ENCODE data around the gene GRM6.

The GRM6 gene

DNA sequence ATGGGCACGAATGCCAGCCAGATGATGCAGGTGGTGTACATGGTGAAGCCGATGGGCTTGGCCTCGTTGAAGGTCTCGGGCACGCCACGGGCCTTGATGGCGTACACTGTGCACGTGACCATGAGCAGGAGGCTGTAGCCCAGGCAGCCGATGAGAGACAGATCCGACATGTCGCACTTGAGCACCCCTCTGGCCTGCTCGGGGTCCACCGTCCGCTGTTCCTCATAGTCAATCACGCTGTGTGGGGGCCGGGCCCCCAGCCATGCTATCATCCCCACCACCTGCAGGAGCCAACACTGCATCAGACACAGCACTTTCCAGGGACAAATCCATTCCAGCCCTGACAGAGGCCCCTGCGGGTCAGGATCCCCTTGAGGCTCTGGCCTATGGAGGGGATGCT lies 12.2 kb downstream of the GRM6 start:
- TF ChIP-seq USF1 (IDR thresholded peaks at IDR 0.05) (no peak), ZBTB7A (IDR thresholded peaks at IDR 0.05; ENCODE audit: low read depth) (no peak)

DNA sequence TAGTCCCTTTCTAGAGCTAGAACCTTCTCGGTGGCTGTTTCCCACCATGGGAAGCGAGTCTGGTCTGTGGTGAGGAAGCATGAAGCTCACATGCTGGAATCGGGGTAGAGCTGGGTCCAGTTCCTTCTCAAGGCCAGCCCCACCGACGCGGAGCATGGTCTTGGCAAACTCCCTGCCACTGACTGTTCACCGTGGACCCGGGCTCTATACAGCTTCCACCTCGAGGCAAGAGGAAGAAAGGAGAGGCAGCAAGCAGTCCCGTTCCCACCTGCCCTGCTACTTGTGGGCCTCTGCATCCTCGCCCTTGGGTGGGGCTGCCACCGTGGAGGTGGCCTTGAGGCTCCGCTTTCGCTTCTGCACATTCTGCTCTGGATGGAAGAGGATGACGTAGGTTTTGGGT lies 13.7 kb downstream of the GRM6 start:
- TF ChIP-seq TAF1 (IDR thresholded peaks at IDR 0.05; ENCODE audit: low read depth) (no peak), TEAD4 (IDR thresholded peaks at IDR 0.05) (no peak), EGR1 (IDR thresholded peaks at IDR 0.05) (no peak), FOXM1 (IDR thresholded peaks at IDR 0.05; ENCODE audit: borderline replicate concordance, low read depth) (no peak), EP300 (IDR thresholded peaks at IDR 0.05; ENCODE audit: borderline replicate concordance) (no peak), ZBTB7A (IDR thresholded peaks at IDR 0.05; ENCODE audit: low read depth) (no peak), CREB1 (IDR thresholded peaks at IDR 0.05; ENCODE audit: low read depth) (no peak), YY1 (IDR thresholded peaks at IDR 0.05; ENCODE audit: low read depth) (no peak), RAD21 (IDR thresholded peaks at IDR 0.05; ENCODE audit: low read depth) (no peak), CEBPB (IDR thresholded peaks at IDR 0.05) (no peak), NFIC (IDR thresholded peaks at IDR 0.05) (no peak), TCF12 (IDR thresholded peaks at IDR 0.05; ENCODE audit: low read depth) (no peak), USF1 (IDR thresholded peaks at IDR 0.05) (no peak)
- TF ChIP-seq, protein P1, sequence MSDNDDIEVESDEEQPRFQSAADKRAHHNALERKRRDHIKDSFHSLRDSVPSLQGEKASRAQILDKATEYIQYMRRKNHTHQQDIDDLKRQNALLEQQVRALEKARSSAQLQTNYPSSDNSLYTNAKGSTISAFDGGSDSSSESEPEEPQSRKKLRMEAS (IDR thresholded peaks at IDR 0.05), result no peak
- TF ChIP-seq, protein P2, sequence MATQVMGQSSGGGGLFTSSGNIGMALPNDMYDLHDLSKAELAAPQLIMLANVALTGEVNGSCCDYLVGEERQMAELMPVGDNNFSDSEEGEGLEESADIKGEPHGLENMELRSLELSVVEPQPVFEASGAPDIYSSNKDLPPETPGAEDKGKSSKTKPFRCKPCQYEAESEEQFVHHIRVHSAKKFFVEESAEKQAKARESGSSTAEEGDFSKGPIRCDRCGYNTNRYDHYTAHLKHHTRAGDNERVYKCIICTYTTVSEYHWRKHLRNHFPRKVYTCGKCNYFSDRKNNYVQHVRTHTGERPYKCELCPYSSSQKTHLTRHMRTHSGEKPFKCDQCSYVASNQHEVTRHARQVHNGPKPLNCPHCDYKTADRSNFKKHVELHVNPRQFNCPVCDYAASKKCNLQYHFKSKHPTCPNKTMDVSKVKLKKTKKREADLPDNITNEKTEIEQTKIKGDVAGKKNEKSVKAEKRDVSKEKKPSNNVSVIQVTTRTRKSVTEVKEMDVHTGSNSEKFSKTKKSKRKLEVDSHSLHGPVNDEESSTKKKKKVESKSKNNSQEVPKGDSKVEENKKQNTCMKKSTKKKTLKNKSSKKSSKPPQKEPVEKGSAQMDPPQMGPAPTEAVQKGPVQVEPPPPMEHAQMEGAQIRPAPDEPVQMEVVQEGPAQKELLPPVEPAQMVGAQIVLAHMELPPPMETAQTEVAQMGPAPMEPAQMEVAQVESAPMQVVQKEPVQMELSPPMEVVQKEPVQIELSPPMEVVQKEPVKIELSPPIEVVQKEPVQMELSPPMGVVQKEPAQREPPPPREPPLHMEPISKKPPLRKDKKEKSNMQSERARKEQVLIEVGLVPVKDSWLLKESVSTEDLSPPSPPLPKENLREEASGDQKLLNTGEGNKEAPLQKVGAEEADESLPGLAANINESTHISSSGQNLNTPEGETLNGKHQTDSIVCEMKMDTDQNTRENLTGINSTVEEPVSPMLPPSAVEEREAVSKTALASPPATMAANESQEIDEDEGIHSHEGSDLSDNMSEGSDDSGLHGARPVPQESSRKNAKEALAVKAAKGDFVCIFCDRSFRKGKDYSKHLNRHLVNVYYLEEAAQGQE (IDR thresholded peaks at IDR 0.05; ENCODE audit: low read depth), result no peak

DNA sequence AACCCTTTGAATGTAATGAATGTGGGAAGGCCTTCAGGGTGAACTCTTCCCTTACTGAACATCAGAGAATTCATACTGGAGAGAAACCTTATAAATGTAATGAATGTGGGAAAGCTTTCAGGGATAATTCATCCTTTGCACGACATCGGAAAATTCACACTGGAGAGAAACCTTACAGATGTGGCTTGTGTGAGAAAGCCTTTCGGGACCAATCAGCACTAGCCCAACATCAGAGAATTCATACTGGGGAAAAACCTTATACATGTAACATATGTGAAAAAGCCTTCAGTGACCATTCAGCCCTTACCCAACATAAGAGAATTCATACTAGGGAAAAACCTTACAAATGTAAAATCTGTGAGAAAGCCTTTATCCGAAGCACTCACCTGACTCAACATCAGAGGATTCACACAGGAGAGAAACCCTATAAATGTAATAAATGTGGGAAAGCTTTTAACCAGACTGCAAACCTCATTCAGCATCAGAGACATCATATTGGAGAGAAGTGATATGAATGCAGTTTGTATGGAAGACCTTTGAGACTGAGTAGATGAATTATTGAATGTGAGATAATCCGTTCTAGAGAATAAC lies 29.6 kb downstream of the GRM6 start:
- TF ChIP-seq TAF1 (IDR thresholded peaks at IDR 0.05; ENCODE audit: low read depth) (no peak), EGR1 (IDR thresholded peaks at IDR 0.05) (no peak), TCF12 (IDR thresholded peaks at IDR 0.05; ENCODE audit: low read depth) (no peak), ZBTB7A (IDR thresholded peaks at IDR 0.05; ENCODE audit: low read depth) (no peak), RAD21 (IDR thresholded peaks at IDR 0.05; ENCODE audit: low read depth) (no peak), FOXM1 (IDR thresholded peaks at IDR 0.05; ENCODE audit: borderline replicate concordance, low read depth) (no peak), USF1 (IDR thresholded peaks at IDR 0.05) (no peak), TEAD4 (IDR thresholded peaks at IDR 0.05) (no peak), NFIC (IDR thresholded peaks at IDR 0.05) (no peak), EP300 (IDR thresholded peaks at IDR 0.05; ENCODE audit: borderline replicate concordance) (no peak), CREB1 (IDR thresholded peaks at IDR 0.05; ENCODE audit: low read depth) (no peak), YY1 (IDR thresholded peaks at IDR 0.05; ENCODE audit: low read depth) (no peak), CEBPB (IDR thresholded peaks at IDR 0.05) (no peak)
- TF ChIP-seq, protein P2 (IDR thresholded peaks at IDR 0.05; ENCODE audit: low read depth), result no peak
- TF ChIP-seq, protein P1 (IDR thresholded peaks at IDR 0.05), result no peak

GRCh38 chr5:178941361-178941760 lies 53.8 kb downstream of the GRM6 start:
- TF ChIP-seq FOXM1 (IDR thresholded peaks at IDR 0.05; ENCODE audit: borderline replicate concordance, low read depth) (no peak), EGR1 (IDR thresholded peaks at IDR 0.05) (no peak), YY1 (IDR thresholded peaks at IDR 0.05; ENCODE audit: low read depth) (no peak), USF1 (IDR thresholded peaks at IDR 0.05) (no peak), RAD21 (IDR thresholded peaks at IDR 0.05; ENCODE audit: low read depth) (no peak), TEAD4 (IDR thresholded peaks at IDR 0.05) (no peak)

DNA sequence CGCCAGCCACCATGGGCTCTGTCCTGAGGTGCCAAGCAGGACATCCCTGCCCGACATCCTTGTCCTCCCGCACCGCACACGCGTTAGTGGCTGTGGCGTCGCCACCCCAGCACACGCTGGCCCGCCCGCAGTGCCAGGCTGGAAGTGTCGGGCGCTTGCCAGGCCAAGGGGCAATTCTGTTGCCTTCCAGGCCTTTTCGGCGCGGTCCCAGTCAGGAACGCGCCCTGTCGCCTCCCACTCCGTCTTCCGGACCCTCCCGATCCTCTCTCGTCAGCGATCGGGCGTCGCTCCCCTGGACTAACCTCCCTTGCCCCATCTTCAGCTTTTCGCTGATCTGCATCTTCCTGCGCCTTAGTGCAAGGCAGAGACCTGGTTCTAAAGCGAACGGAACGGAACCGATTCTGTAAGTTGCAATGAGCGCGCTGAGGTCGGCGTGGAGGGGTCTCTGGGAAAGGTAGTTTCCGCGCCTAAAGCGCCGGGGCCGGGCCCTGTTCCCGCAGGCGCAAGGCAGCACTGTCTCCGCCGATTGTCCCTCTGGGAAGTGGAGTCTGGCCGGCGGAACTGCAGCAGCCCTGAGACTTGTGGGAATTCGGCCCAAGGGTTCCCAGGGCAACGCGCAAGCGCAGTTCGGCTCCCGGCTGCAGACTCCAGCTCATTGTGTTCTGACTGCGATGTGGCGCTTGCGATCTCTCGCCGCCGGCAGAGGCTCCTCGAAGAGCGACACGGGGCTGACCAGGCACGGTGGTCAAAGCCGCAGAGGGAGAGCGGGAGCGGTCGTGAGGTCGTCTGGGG lies 54.4 kb downstream of the GRM6 start, which contains the start of gene ZNF454:
TSS of gene ZNF454 (plus strand) at position 630 of the 792 bp plus-strand sequence. CDS start 1,594 bp downstream, outside the sequence.
- no peak for TF ChIP-seq YY1 (IDR thresholded peaks at IDR 0.05; ENCODE audit: low read depth)
- TF ChIP-seq TAF1 (IDR thresholded peaks at IDR 0.05; ENCODE audit: low read depth), result no peak
- TF ChIP-seq, protein P2 (IDR thresholded peaks at IDR 0.05; ENCODE audit: low read depth), result no peak
- no peak for TF ChIP-seq TEAD4 (IDR thresholded peaks at IDR 0.05)

All from Ishikawa (cell line).